Fibroblast of lung (primary cell): Measurements from ENCODE around the gene ARF5. TPM values are rescaled to one million over a fixed set of nuclear protein-coding genes. Genes with fewer than 3 reads are reported as not detected.

Source experiments
- DNase-seq, 2 donors: peaks; one replicate each; pipeline versions ENCODE4 v3.0.0 to v3.0.0-alpha.2; 2010; ENCODE audit warnings: low read depth in 2 of 2
- H2AFZ ChIP-seq: 2 replicates; pipeline ENCODE4 v1.5.1; 2012; ENCODE audit warnings: low read length, control low read depth, inconsistent platforms
- H3K27ac ChIP-seq: 2 replicates; pipeline ENCODE4 v1.5.1; 2011; ENCODE audit warnings: low read length, control low read depth; ENCODE audit not compliant: insufficient read depth
- H3K27me3 ChIP-seq: 2 replicates; pipeline ENCODE4 v1.5.1; 2011; ENCODE audit warnings: mild to moderate bottlenecking, low read length; ENCODE audit not compliant: control insufficient read depth, insufficient read depth
- H3K36me3 ChIP-seq: 2 replicates; pipeline ENCODE4 v1.5.1; 2011; ENCODE audit warnings: low read length; ENCODE audit not compliant: control insufficient read depth, insufficient read depth
- H3K4me1 ChIP-seq: 2 replicates; pipeline ENCODE4 v1.5.1; 2011; ENCODE audit warnings: low read length; ENCODE audit not compliant: control insufficient read depth, insufficient read depth; ENCODE audit errors: extremely low read depth
- H3K4me2 ChIP-seq: 2 replicates; pipeline ENCODE4 v1.5.1; 2011; ENCODE audit warnings: low read length, control low read depth; ENCODE audit not compliant: insufficient read depth; ENCODE audit errors: extremely low read depth
- H3K4me3 ChIP-seq, 4 experiments: fragments of 200-600 bp in 1 of 4; sonication (generic) in 1 of 4; replicated peaks in 1 of 4; 2 replicates each; pipeline ENCODE4 v1.5.1; 2011 to 2016; ENCODE audit warnings: low read length in 4 of 4, low read depth in 3 of 4, mild to moderate bottlenecking in 3 of 4, control low read depth in 2 of 4, inconsistent platforms in 1 of 4, mixed read lengths in 1 of 4; ENCODE audit not compliant: insufficient read depth in 1 of 4; ENCODE audit errors: control extremely low read depth in 1 of 4
- H3K79me2 ChIP-seq: 2 replicates; pipeline ENCODE4 v1.5.1; 2012; ENCODE audit warnings: mild to moderate bottlenecking, low read length, inconsistent platforms; ENCODE audit not compliant: control insufficient read depth, insufficient read depth
- H3K9ac ChIP-seq: 2 replicates; pipeline ENCODE4 v1.5.1; 2011; ENCODE audit warnings: mild to moderate bottlenecking, low read length, control low read depth; ENCODE audit not compliant: insufficient read depth
- H3K9me3 ChIP-seq: 2 replicates; pipeline ENCODE4 v1.5.1; 2012; ENCODE audit warnings: low read depth, low read length; ENCODE audit not compliant: control insufficient read depth, insufficient read depth
- H4K20me1 ChIP-seq: 2 replicates; pipeline ENCODE4 v1.5.1; 2011; ENCODE audit warnings: low read length; ENCODE audit not compliant: control insufficient read depth, insufficient read depth; ENCODE audit errors: extremely low read depth
- EZH2 ChIP-seq: IDR thresholded peaks from 2 replicates; pipeline ENCODE4 v1.5.1; 2012; ENCODE audit warnings: low read length, control low read depth, mild to moderate bottlenecking; ENCODE audit errors: missing control alignments
- polyA plus RNA-seq, 2 donors: library from polyadenylated mRNA; depleted of rRNA in 1 of 2; stranded (reverse) in 1 of 2; unstranded in 1 of 2; fragments of >200 nt; gene quantifications; 2 replicates each; pipeline ENCODE4 v1.2.1, GENCODE V29; 2011 to 2012; ENCODE audit warnings: missing spikeins in 1 of 2
- total RNA-seq: library from RNA; depleted of rRNA; stranded (reverse); fragments of >200 nt; gene quantifications from 2 replicates; pipeline ENCODE4 v1.2.1, GENCODE V29; 2014
- TF ChIP-seq, protein P1 (sequence below), 2 donors: IDR thresholded peaks in 1 of 2; conservative IDR thresholded peaks in 1 of 2; 1 replicate in 1 of 2; 2 replicates in 1 of 2; pipeline ENCODE4 v1.5.1; 2011 to 2012; ENCODE audit warnings: low read length in 2 of 2, control low read depth in 1 of 2, inconsistent platforms in 1 of 2, low read depth in 1 of 2, mild to moderate bottlenecking in 1 of 2

The ARF5 gene
- total and polyA plus RNA-seq, 2 donors (not counting 1 experiment from before 2014, with no cell fraction given), result 113 to 185 TPM

DNA sequence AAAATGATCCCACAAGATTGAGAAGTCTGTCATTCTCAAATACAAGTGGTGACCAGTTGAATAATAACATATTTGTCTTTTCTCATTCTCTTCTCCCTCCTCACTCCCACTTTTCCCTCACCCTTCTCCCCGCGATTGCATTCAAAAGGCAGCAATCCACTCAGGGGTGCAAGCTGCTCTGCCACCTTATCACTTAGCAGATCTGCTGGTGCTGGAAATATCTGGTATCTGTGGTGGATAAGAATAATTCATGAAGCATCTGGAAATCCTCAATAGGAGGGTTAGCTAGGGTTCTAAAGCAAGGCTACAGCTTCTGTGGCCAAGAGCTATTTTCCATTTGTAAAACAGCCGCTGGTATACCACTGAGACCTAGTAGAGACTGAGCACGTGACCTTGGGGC lies 46.7 kb upstream of the ARF5 start:
- Histone ChIP-seq H3K79me2 (no peaks in the 10 kb centered on the region), H4K20me1 (no peaks in the 10 kb centered on the region), H3K4me3 (no peak overlapping the region), H3K27ac (no peak overlapping the region), H3K9me3 (no peaks in the 10 kb centered on the region), H3K9ac (no peak overlapping the region), H2AFZ (no peak overlapping the region), H3K4me2 (no peak overlapping the region), H3K36me3 (no peaks in the 10 kb centered on the region), H3K27me3 (peaks cover 10% of the 10 kb centered on the region), H3K4me1 (no peaks in the 10 kb centered on the region)
- TF ChIP-seq EZH2, result no peak
- TF ChIP-seq, protein P1, sequence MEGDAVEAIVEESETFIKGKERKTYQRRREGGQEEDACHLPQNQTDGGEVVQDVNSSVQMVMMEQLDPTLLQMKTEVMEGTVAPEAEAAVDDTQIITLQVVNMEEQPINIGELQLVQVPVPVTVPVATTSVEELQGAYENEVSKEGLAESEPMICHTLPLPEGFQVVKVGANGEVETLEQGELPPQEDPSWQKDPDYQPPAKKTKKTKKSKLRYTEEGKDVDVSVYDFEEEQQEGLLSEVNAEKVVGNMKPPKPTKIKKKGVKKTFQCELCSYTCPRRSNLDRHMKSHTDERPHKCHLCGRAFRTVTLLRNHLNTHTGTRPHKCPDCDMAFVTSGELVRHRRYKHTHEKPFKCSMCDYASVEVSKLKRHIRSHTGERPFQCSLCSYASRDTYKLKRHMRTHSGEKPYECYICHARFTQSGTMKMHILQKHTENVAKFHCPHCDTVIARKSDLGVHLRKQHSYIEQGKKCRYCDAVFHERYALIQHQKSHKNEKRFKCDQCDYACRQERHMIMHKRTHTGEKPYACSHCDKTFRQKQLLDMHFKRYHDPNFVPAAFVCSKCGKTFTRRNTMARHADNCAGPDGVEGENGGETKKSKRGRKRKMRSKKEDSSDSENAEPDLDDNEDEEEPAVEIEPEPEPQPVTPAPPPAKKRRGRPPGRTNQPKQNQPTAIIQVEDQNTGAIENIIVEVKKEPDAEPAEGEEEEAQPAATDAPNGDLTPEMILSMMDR (conservative IDR thresholded peaks at IDR 0.05 in 1 of 2, IDR thresholded peaks at IDR 0.05 in 1 of 2; ENCODE audit: low read depth in 1 of 2, low read length in 2 of 2), result no peak
- no peak for DNase-seq

DNA sequence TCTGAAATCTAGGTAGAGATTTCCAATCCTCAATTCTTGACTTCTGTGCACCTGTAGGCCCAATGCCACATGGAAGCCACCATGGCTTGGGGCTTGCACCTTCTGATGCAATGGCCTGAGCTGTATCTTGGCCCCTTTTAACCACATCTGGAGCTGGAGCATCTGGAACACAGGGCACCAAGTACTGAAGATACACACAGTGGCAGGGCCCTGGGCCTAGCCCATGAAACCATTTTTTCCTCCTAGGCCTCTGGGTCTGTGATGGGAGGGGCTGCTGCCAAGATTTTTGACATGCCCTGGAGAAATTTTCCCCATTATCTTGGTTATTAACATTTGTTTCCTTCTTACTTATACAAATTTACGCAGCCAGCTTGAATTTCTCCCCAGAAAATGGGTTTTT lies 41.9 kb upstream of the ARF5 start:
- no peaks in the 10 kb centered on the region for H3K79me2 ChIP-seq
- no peaks in the 10 kb centered on the region for H3K9me3 ChIP-seq
- no peaks in the 10 kb centered on the region for H3K27me3 ChIP-seq
- H3K27ac ChIP-seq, result no peak overlapping the region
- TF ChIP-seq EZH2, result no peak
- TF ChIP-seq, protein P1 (conservative IDR thresholded peaks at IDR 0.05 in 1 of 2, IDR thresholded peaks at IDR 0.05 in 1 of 2; ENCODE audit: low read depth in 1 of 2, low read length in 2 of 2), result no peak
- no peaks in the 10 kb centered on the region for H4K20me1 ChIP-seq
- no peak overlapping the region for H3K4me2 ChIP-seq
- DNase-seq, result no peak
- no peaks in the 10 kb centered on the region for H3K4me1 ChIP-seq
- no peaks in the 10 kb centered on the region for H3K36me3 ChIP-seq
- H2AFZ ChIP-seq, result no peak overlapping the region
- H3K9ac ChIP-seq, result no peak overlapping the region
- no peak overlapping the region for H3K4me3 ChIP-seq

DNA sequence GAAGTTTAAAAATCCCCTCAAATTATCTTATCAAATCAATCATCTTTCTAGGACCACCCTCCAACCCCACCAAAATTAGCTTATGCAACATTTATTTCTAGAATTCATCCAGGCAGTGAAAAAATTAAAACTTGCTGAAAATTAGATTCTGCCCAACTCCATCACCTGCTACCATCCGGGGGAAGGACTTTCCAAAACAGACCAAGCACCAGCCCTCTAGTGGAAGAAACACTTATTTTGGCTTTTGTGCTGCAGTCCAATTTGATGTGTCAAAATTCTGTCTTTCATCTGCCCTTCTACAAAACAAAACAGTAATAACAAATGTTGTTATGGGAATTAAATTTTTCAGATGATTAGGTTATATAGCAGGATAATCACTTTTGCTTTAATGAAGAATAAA lies 38.0 kb upstream of the ARF5 start:
- H4K20me1 ChIP-seq, result no peaks in the 10 kb centered on the region
- no peak overlapping the region for H3K27ac ChIP-seq
- H3K4me2 ChIP-seq, result no peak overlapping the region
- no peak overlapping the region for H3K9ac ChIP-seq
- H3K4me3 ChIP-seq, result no peak overlapping the region
- no peaks in the 10 kb centered on the region for H3K36me3 ChIP-seq
- H3K27me3 ChIP-seq, result no peaks in the 10 kb centered on the region
- no peak overlapping the region for H2AFZ ChIP-seq
- no peak for DNase-seq
- H3K79me2 ChIP-seq, result no peaks in the 10 kb centered on the region
- TF ChIP-seq, protein P1 (conservative IDR thresholded peaks at IDR 0.05 in 1 of 2, IDR thresholded peaks at IDR 0.05 in 1 of 2; ENCODE audit: low read depth in 1 of 2, low read length in 2 of 2), result peak in 1 of 2 donors; percentile 20
- TF ChIP-seq EZH2, result no peak
- H3K4me1 ChIP-seq, result no peaks in the 10 kb centered on the region
- H3K9me3 ChIP-seq, result no peaks in the 10 kb centered on the region
